ENCODE data around the gene C10orf71. TPM values are rescaled to one million over a fixed set of nuclear protein-coding genes. Genes with fewer than 3 reads are reported as not detected.

Gene C10orf71
- not detected in 2 replicates for total RNA-seq

DNA sequence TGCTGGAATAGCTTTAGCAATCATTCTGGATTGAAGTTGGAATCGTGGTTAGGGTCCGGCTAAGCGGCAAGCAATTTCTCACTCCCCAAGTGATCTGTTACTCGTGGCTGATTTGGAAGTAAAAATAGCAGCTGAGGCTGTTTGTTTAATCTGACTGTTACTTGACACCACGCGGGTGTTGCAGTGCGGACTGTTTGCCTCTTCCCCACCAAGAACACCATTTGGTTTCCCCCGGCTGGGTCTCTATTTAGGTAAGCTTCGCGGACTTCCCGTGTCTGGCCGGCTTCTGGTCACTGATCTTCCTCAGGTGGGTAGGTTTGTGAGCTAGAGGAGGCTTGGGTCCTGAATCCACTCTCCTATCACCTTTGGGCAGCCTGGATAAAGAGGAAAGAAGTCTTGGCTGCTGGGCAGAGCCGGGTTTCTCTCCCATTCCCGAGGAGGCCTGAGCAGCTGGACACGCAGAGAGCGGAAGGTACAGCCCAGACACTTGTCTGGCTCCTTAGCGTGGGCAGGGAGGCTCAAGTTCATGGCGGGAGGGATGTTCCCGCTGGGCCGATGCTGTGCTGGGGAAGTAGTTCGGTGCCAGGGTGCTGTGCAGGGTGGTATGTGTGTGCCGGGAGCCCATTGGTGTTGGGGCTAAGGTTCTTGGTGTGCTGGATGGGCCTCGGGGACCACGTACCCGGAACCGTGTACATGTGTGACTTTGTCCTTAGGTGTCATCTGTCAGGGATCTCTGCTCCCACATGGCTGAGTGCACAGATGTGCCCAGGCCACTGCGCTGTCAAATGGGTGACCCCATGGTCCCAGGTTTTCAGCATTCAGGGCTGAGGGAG, at the start of gene C10orf71:
TSS of gene C10orf71 (plus strand) at position 188 of the 833 bp plus-strand sequence. CDS start 23,376 bp downstream, outside the sequence.

Other genes with a start within 250 kb of the C10orf71 start
- gene VSTM4, start 183.6 kb upstream of the C10orf71 start, total RNA-seq, result 2.8 and 8.2 TPM in 2 replicates
- not detected in 2 replicates for gene FAM170B, start 165.1 kb upstream of the C10orf71 start, total RNA-seq
- gene TMEM273, start 110.8 kb upstream of the C10orf71 start, total RNA-seq, result 0.13 and 0.33 TPM in 2 replicates
- not detected in 2 replicates for gene DRGX, start 96.9 kb downstream of the C10orf71 start, total RNA-seq
- gene ERCC6, start 240.0 kb downstream of the C10orf71 start, total RNA-seq, result 74.6 and 90.2 TPM in 2 replicates